Measurements from ENCODE around the gene DTL. TPM values are rescaled to one million over a fixed set of nuclear protein-coding genes. Genes with fewer than 3 reads are reported as not detected.

Gene DTL
- polyA plus RNA-seq, 2 of the 4 experiments (the other 2 are of a cell fraction): 22.0 to 30.2 TPM

DNA sequence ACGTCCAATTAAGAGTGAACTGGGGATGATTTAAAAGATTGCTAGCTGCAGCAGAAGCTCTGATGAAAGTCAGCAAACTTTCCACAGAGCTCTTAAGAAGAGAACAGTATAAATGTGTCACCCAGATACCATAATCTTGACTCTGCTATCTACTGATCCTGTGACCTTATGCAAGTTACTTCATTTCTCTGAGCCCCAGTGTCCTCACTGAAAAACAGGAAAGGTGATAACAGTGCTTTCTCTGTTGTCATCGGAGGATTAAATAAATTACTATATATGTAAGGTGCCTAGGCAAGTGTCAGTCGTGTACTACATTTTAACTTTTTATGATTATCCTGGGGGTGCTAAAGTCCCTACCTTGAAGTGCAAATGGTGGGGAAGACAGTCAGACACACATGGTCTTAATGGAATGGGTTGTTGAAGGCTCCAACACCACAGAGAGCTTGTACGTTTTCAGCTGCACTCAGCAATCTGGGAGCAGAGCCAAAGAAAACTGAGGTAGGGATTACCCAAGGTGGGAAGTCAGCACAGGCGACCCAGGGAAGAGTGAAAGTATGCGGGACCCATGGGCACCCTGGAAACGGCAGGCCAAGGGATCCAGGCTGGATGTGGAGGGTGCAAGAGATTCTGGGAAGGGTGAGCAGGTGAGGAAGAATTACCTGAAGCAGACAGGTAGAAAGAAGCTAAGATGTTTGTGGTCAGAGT lies 82.8 kb downstream of the DTL start:
- WGBS (ENCODE audit: missing lambda C conversion rate): 58% methylated on average over 7 of the region's 7 CpGs
- CTCF ChIA-PET: interaction anchor here (0.6 to 2.1 kb wide), 3 partner anchors 9 to 47 kb away, joined by 3 to 7 read pairs (median 3); no protein-coding TSS in a partner anchor
- H3K4me1 ChIP-seq: no peaks in the 10 kb centered on the region
- DNase-seq (ENCODE audit: low read depth in 1 of 2, low spot score in 1 of 2) (no peak), FAIRE-seq (no peak), ATAC-seq (no peak)
- no peak overlapping the region for H3K27ac ChIP-seq
- no peak overlapping the region for H3K4me2 ChIP-seq
- H3K9me3 ChIP-seq: no peaks in the 10 kb centered on the region
- H3K4me3 ChIP-seq: no peak overlapping the region
- POLR2A ChIA-PET: no interaction called here
- TF ChIP-seq EHF (CRISPR knock-in tag; IDR thresholded peaks at IDR 0.05): no peak
- TF ChIP-seq MAFK (IDR thresholded peaks at IDR 0.05; ENCODE audit: partially characterized antibody): no peak
- no peak for TF ChIP-seq FOSL2 (IDR thresholded peaks at IDR 0.05)
- no peak for TF ChIP-seq FOSL2 (CRISPR knock-in tag; IDR thresholded peaks at IDR 0.05)
- TF ChIP-seq, protein P1, sequence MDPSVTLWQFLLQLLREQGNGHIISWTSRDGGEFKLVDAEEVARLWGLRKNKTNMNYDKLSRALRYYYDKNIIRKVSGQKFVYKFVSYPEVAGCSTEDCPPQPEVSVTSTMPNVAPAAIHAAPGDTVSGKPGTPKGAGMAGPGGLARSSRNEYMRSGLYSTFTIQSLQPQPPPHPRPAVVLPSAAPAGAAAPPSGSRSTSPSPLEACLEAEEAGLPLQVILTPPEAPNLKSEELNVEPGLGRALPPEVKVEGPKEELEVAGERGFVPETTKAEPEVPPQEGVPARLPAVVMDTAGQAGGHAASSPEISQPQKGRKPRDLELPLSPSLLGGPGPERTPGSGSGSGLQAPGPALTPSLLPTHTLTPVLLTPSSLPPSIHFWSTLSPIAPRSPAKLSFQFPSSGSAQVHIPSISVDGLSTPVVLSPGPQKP (IDR thresholded peaks at IDR 0.05; ENCODE audit: low read depth, low read length): no peak
- TF ChIP-seq PHF8 (IDR thresholded peaks at IDR 0.05; ENCODE audit: borderline replicate concordance, low read depth): no peak
- TF ChIP-seq HOXA7 (CRISPR knock-in tag; IDR thresholded peaks at IDR 0.05): no peak

DNA sequence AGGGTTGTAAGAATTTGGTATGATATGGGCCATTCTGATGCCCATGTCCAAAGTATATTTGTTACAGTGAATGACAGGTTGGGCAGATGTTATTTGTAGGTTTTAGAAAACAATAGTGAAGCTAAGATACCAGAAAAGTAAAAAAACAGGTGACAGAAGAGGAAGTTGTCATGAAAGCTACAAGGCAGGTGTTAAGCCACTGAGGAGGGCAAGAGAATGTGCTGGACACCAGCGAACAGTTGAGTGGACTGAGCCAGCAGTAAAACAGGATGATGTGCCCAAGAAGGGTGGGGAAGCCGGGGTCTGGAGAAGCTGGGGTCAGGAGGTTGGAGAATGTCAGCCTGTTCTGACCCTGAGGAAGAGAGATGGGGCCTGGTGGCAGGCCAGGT lies 83.3 kb downstream of the DTL start:
- WGBS (ENCODE audit: missing lambda C conversion rate): 88% methylated on average over 2 of the region's 2 CpGs
- Histone ChIP-seq H3K9me3 (no peaks in the 10 kb centered on the region), H3K27ac (no peak overlapping the region), H3K4me2 (no peak overlapping the region), H3K4me1 (no peaks in the 10 kb centered on the region), H3K4me3 (no peak overlapping the region)
- ChIA-PET CTCF (interaction anchor here (0.6 to 2.1 kb wide), 5 partner anchors 9 to 48 kb away, joined by 3 to 7 read pairs (median 4); no protein-coding TSS in a partner anchor), POLR2A (no interaction called here)
- ATAC-seq (no peak; a peak in 1 of 6 replicates), FAIRE-seq (no peak), DNase-seq (ENCODE audit: low read depth in 1 of 2, low spot score in 1 of 2) (no peak)
- TF ChIP-seq CHD4 (IDR thresholded peaks at IDR 0.05; ENCODE audit: borderline replicate concordance) (no peak), ZSCAN20 (CRISPR knock-in tag; IDR thresholded peaks at IDR 0.05) (no peak), ZFP36 (IDR thresholded peaks at IDR 0.05; ENCODE audit: borderline replicate concordance, partially characterized antibody) (no peak), CBX8 (IDR thresholded peaks at IDR 0.05) (no peak), JUN (IDR thresholded peaks at IDR 0.05) (no peak), PHF8 (IDR thresholded peaks at IDR 0.05; ENCODE audit: borderline replicate concordance, low read depth) (no peak), NPAS2 (CRISPR knock-in tag; IDR thresholded peaks at IDR 0.05; ENCODE audit: borderline replicate concordance) (no peak), TFCP2L1 (CRISPR knock-in tag; IDR thresholded peaks at IDR 0.05) (no peak), KDM5A (IDR thresholded peaks at IDR 0.05) (no peak), RARB (CRISPR knock-in tag; IDR thresholded peaks at IDR 0.05) (no peak), POLR2AphosphoS2 (conservative IDR thresholded peaks at IDR 0.05; ENCODE audit: low read length) (no peak), MAZ (IDR thresholded peaks at IDR 0.05; ENCODE audit: borderline replicate concordance, low read depth, low read length) (no peak), SREBF2 (IDR thresholded peaks at IDR 0.05) (no peak), GATA3 (IDR thresholded peaks at IDR 0.05; ENCODE audit: borderline replicate concordance) (no peak), TP53 (CRISPR knock-in tag; IDR thresholded peaks at IDR 0.05) (no peak), NFE2L2 (conservative IDR thresholded peaks at IDR 0.05; ENCODE audit: low read length) (no peak)

DNA sequence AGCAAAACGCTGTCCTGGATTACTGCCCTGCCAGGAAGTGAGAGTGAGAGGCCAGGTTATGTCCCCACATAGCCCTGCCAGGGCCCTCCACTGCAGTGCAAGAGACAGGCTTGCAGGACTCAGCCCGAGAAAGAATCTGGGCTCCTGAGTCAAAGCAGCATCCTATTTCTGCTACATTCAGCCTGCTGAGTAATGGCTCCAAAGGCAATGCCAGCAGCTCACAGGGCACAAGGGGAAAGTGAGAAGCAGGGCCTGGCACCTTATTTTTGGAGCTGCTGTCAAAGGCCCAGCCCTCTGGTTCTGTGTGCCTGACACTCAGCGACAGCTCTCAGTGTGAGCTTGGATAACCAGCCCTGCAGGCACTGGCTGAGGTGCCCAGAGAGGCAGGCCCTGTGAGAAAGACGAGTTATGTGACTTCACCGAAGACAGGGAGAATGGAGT lies 83.9 kb downstream of the DTL start:
- no peak for TF ChIP-seq MAZ (IDR thresholded peaks at IDR 0.05; ENCODE audit: borderline replicate concordance, low read depth, low read length)
- TF ChIP-seq ESRRA (IDR thresholded peaks at IDR 0.05; ENCODE audit: borderline replicate concordance, low read length): no peak
- TF ChIP-seq, protein P2, sequence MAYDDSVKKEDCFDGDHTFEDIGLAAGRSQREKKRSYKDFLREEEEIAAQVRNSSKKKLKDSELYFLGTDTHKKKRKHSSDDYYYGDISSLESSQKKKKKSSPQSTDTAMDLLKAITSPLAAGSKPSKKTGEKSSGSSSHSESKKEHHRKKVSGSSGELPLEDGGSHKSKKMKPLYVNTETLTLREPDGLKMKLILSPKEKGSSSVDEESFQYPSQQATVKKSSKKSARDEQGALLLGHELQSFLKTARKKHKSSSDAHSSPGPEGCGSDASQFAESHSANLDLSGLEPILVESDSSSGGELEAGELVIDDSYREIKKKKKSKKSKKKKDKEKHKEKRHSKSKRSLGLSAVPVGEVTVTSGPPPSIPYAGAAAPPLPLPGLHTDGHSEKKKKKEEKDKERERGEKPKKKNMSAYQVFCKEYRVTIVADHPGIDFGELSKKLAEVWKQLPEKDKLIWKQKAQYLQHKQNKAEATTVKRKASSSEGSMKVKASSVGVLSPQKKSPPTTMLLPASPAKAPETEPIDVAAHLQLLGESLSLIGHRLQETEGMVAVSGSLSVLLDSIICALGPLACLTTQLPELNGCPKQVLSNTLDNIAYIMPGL (CRISPR knock-in tag; IDR thresholded peaks at IDR 0.05; ENCODE audit: borderline replicate concordance): no peak
- TF ChIP-seq KDM1A (IDR thresholded peaks at IDR 0.05; ENCODE audit: low read depth): no peak
- ChIA-PET POLR2A (no interaction called here), CTCF (interaction anchor here (0.8 to 1.6 kb wide), 4 partner anchors 11 to 49 kb away, joined by 3 to 7 read pairs (median 4); no protein-coding TSS in a partner anchor)
- FAIRE-seq (no peak), DNase-seq (ENCODE audit: low read depth in 1 of 2, low spot score in 1 of 2) (no peak), ATAC-seq (peak; percentile 46 to 47; a peak in 4 of 6 replicates)
- no peak overlapping the region for H3K4me3 ChIP-seq
- H3K27ac ChIP-seq: no peak overlapping the region
- H3K4me1 ChIP-seq: no peaks in the 10 kb centered on the region
- H3K9me3 ChIP-seq: no peaks in the 10 kb centered on the region
- 87% methylated on average over 5 of the region's 5 CpGs for WGBS (ENCODE audit: missing lambda C conversion rate)
- no peak overlapping the region for H3K4me2 ChIP-seq
